ENCODE data around the gene SETSIP.
"Not testable (repeated sequence)": the region's sequence is repeated elsewhere in the genome, so short reads cannot be mapped to it uniquely, and the experiment has no call there.

The SETSIP gene

GRCh38 chr1:92081031-92081430 lies 5.8 kb upstream of the SETSIP start:
- TF ChIP-seq, protein P1, sequence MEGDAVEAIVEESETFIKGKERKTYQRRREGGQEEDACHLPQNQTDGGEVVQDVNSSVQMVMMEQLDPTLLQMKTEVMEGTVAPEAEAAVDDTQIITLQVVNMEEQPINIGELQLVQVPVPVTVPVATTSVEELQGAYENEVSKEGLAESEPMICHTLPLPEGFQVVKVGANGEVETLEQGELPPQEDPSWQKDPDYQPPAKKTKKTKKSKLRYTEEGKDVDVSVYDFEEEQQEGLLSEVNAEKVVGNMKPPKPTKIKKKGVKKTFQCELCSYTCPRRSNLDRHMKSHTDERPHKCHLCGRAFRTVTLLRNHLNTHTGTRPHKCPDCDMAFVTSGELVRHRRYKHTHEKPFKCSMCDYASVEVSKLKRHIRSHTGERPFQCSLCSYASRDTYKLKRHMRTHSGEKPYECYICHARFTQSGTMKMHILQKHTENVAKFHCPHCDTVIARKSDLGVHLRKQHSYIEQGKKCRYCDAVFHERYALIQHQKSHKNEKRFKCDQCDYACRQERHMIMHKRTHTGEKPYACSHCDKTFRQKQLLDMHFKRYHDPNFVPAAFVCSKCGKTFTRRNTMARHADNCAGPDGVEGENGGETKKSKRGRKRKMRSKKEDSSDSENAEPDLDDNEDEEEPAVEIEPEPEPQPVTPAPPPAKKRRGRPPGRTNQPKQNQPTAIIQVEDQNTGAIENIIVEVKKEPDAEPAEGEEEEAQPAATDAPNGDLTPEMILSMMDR (IDR thresholded peaks at IDR 0.05; ENCODE audit: low read depth, low read length), result no peak
- peak overlapping the region; percentile 81 for H3K4me3 ChIP-seq (ENCODE audit: low read depth, low read length)

GRCh38 chr1:92080128-92080985 lies 5.1 kb upstream of the SETSIP start, which contains the start of gene BTBD8:
Gene BTBD8 (plus strand): TSS chr1:92080345. CDS start chr1:92080572, 227 bp downstream.
- TF ChIP-seq, protein P1 (IDR thresholded peaks at IDR 0.05; ENCODE audit: low read depth, low read length), result no peak
- H3K4me3 ChIP-seq (ENCODE audit: low read depth, low read length), result peak within 1 kb of the TSS; percentile 81

DNA sequence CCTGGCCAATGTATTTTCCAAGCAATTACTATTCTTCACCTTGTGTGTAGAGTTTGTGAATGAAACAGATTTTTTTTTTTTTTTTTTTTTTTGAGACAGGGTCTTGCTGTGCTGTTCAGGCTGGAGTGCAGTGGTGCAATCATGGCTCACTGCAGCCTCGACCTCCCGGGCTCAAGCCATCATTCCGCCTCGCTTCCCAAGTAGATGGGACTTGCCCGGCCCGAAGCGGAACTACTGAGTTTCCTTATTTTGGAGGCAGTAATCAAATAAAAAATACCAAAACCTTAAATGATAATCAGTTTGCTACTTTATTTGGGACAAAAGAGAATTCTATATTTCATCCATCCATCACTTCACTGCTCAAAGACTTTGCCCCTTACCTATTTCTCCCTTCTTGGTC lies 4.2 kb upstream of the SETSIP start:
- TF ChIP-seq, protein P1 (IDR thresholded peaks at IDR 0.05; ENCODE audit: low read depth, low read length), result no peak
- H3K4me3 ChIP-seq (ENCODE audit: low read depth, low read length), result peak overlapping the region; percentile 81

GRCh38 chr1:92078077-92078476 lies 2.9 kb upstream of the SETSIP start:
- H3K4me3 ChIP-seq (ENCODE audit: low read depth, low read length), result not testable (repeated sequence)

DNA sequence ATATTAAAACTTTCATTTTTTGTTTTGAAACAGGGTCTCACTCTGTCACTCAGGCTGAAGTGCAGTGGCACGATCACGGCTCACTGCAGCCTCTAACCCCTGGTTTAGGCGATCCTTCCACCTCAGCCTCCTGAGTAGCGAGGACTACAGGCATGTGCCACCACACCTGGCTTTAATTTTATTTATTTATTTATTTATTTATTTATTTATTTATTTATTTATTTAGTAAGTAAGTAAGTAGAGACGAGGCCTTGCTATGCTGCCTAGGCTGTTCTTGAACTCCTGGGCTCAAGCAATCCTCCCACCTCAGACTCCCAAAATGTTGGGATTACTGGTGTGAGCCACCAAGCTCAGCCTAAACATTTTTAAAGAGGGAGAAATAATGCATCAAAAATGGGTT lies 1.2 kb upstream of the SETSIP start:
- TF ChIP-seq, protein P1 (IDR thresholded peaks at IDR 0.05; ENCODE audit: low read depth, low read length), result no peak

GRCh38 chr1:92074446-92074845 lies 765 bp downstream of the SETSIP start:
- not testable (repeated sequence) for H3K4me3 ChIP-seq (ENCODE audit: low read depth, low read length)

More for the DNA sequence above, 1.2 kb upstream of the SETSIP start:
- H3K4me3 ChIP-seq (ENCODE audit: low read depth, low read length), result no peak overlapping the region

DNA sequence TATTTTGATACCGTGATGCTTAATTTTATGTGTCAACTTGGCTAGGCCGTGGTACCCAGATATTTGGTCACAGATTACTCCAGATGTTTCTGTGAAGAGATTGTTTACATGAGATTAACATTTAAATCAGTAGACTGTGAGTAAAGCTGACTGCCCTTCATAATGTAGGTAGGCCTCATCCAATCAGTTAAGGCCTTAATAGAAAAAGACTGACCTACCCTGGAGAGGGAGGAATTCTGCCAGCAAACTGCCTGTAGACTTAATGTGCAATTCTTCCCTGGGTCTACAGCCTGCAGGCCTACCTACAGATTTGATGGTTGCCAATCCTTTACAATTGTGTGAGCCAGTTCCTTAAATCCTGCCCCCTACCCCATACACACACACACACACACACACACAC lies 4.3 kb downstream of the SETSIP start:
- TF ChIP-seq, protein P1 (IDR thresholded peaks at IDR 0.05; ENCODE audit: low read depth, low read length), result no peak
- no peak overlapping the region for H3K4me3 ChIP-seq (ENCODE audit: low read depth, low read length)

- TF ChIP-seq, protein P1 (IDR thresholded peaks at IDR 0.05; ENCODE audit: low read depth, low read length), result no peak
Measured at GRCh38 chr1:92066321-92066720, 8.9 kb downstream of the SETSIP start.

More at GRCh38 chr1:92066321-92066720, 8.9 kb downstream of the SETSIP start:
- no peak overlapping the region for H3K4me3 ChIP-seq (ENCODE audit: low read depth, low read length)

Data from WI38 (cell line).